CD14-positive monocyte (primary cell): ENCODE measurements around the gene RASSF1. TPM values are rescaled to one million over a fixed set of nuclear protein-coding genes. Genes with fewer than 3 reads are reported as not detected.

ENCODE experiments used
- DNase-seq, 3 donors: peaks; one replicate each; pipeline ENCODE4 v3.0.0-alpha.2; 2011 to 2022
- H2AFZ ChIP-seq: 2 replicates; pipeline ENCODE4 v1.6.0; 2012; ENCODE audit warnings: mild to moderate bottlenecking, low read depth, low read length, inconsistent platforms; ENCODE audit not compliant: insufficient read depth, poor library complexity, severe bottlenecking
- H3K27ac ChIP-seq, 2 donors: 1 replicate in 1 of 2; 2 replicates in 1 of 2; pipeline ENCODE4 v1.5.1; 2012 to 2013; ENCODE audit warnings: low read length in 2 of 2, control low read depth in 1 of 2, inconsistent platforms in 1 of 2, low read depth in 1 of 2, mild to moderate bottlenecking in 1 of 2
- H3K27me3 ChIP-seq, 2 donors: one replicate each; pipeline versions ENCODE4 v1.6.0 to v1.6.1; 2011 to 2013; ENCODE audit warnings: low read length in 2 of 2; ENCODE audit not compliant: control insufficient read depth in 2 of 2, insufficient read depth in 2 of 2
- H3K36me3 ChIP-seq, 2 donors: replicated peaks in 1 of 2; 1 replicate in 1 of 2; 2 replicates in 1 of 2; pipeline versions ENCODE4 v1.5.1 to v1.6.1; 2012 to 2013; ENCODE audit warnings: low read length in 2 of 2, control low read depth in 1 of 2, inconsistent platforms in 1 of 2, mild to moderate bottlenecking in 1 of 2; ENCODE audit not compliant: insufficient read depth in 2 of 2, control insufficient read depth in 1 of 2
- H3K4me1 ChIP-seq, 2 donors: 1 replicate in 1 of 2; 2 replicates in 1 of 2; pipeline versions ENCODE4 v1.5.1 to v1.6.1; 2012 to 2013; ENCODE audit warnings: low read length in 2 of 2, control low read depth in 1 of 2, inconsistent platforms in 1 of 2, mild to moderate bottlenecking in 1 of 2, moderate library complexity in 1 of 2; ENCODE audit not compliant: insufficient read depth in 2 of 2, control insufficient read depth in 1 of 2
- H3K4me2 ChIP-seq: replicated peaks from 2 replicates; pipeline ENCODE3; 2012; ENCODE audit warnings: low read length, moderate library complexity, mild to moderate bottlenecking; ENCODE audit not compliant: poor library complexity, severe bottlenecking; ENCODE audit errors: extremely low read depth
- H3K4me3 ChIP-seq, 3 experiments: fragments of 200-600 bp in 1 of 3; sonication (generic) in 1 of 3; replicated peaks in 1 of 3; 1 replicate in 2 of 3; 2 replicates in 1 of 3; pipeline ENCODE4 v1.5.1; 2011 to 2013; ENCODE audit warnings: low read length in 3 of 3, mild to moderate bottlenecking in 3 of 3, control low read depth in 2 of 3, low read depth in 2 of 3, inconsistent platforms in 1 of 3, moderate library complexity in 1 of 3
- H3K79me2 ChIP-seq: 2 replicates; pipeline ENCODE4 v1.6.0; 2012; ENCODE audit warnings: mild to moderate bottlenecking, control low read depth, inconsistent platforms, low read length, moderate library complexity; ENCODE audit not compliant: insufficient read depth
- H3K9ac ChIP-seq: 2 replicates; pipeline ENCODE4 v1.6.0; 2017; ENCODE audit warnings: low read length, mild to moderate bottlenecking; ENCODE audit not compliant: insufficient read depth, poor library complexity, severe bottlenecking
- H3K9me3 ChIP-seq, 2 donors: replicated peaks in 1 of 2; 1 replicate in 1 of 2; 2 replicates in 1 of 2; pipeline versions ENCODE4 v1.5.1 to v1.6.1; 2012 to 2013; ENCODE audit warnings: low read length in 2 of 2, control low read depth in 1 of 2; ENCODE audit not compliant: control insufficient read depth in 1 of 2, insufficient read depth in 1 of 2
- H4K20me1 ChIP-seq: 2 replicates; pipeline ENCODE4 v1.6.0; 2012; ENCODE audit warnings: mild to moderate bottlenecking, low read length, control low read depth, moderate library complexity; ENCODE audit not compliant: insufficient read depth
- H3K27ac Mint-ChIP-seq, 7 donors: one replicate each; pipeline ENCODE4 v1.8.0; 2020; ENCODE audit warnings: mild to moderate bottlenecking in 7 of 7, mixed read lengths in 7 of 7, moderate library complexity in 6 of 7, inconsistent platforms in 2 of 7
- H3K27me3 Mint-ChIP-seq, 3 donors: one replicate each; pipeline ENCODE4 v1.8.0; 2021 to 2022; ENCODE audit warnings: low read depth in 3 of 3, mild to moderate bottlenecking in 3 of 3, mixed read lengths in 3 of 3, moderate library complexity in 3 of 3, inconsistent platforms in 1 of 3
- H3K36me3 Mint-ChIP-seq, 2 donors: one replicate each; pipeline ENCODE4 v1.8.0; 2020; ENCODE audit warnings: mixed read lengths in 2 of 2, inconsistent platforms in 1 of 2, mild to moderate bottlenecking in 1 of 2
- H3K4me1 Mint-ChIP-seq: one replicate; pipeline ENCODE4 v1.8.0; 2020; ENCODE audit warnings: mild to moderate bottlenecking, mixed read lengths
- H3K4me3 Mint-ChIP-seq, 2 donors: one replicate each; pipeline ENCODE4 v1.8.0; 2020; ENCODE audit warnings: mild to moderate bottlenecking in 2 of 2, mixed read lengths in 2 of 2, moderate library complexity in 1 of 2
- H3K9me3 Mint-ChIP-seq, 7 donors: one replicate each; pipeline ENCODE4 v1.8.0; 2020 to 2022; ENCODE audit warnings: mixed read lengths in 7 of 7, mild to moderate bottlenecking in 6 of 7, moderate library complexity in 6 of 7, inconsistent platforms in 2 of 7
- CTCF ChIP-seq: fragments of 200-600 bp; IDR thresholded peaks from one replicate; pipeline ENCODE4 v1.8.0; 2022; ENCODE audit warnings: antibody characterized with exemption, mild to moderate bottlenecking
- WGBS: methylation state at CpG from one replicate; pipeline ENCODE4 v1.1.5; 2013; ENCODE audit warnings: missing lambda C conversion rate; ENCODE audit not compliant: insufficient coverage; 5-methylcytosine and 5-hydroxymethylcytosine counted together
- intact Hi-C, 2 donors: fragments of 100-400 bp; cut with micrococcal nuclease; formaldehyde crosslinking; loops; one replicate each; pipeline versions ENCODE4 v1.15.0 to v1.15.1; 2023
- polyA plus RNA-seq, 3 donors: library from polyadenylated mRNA; depleted of rRNA in 1 of 3; unstranded in 2 of 3; stranded (reverse) in 1 of 3; fragments of 300-500 nt in 2 of 3; fragments of >200 nt in 1 of 3; fragmentation: Illumina TruSeq in 2 of 3; gene quantifications; 1 replicate in 2 of 3; 2 replicates in 1 of 3; pipeline ENCODE4 v1.2.3, GENCODE V29; 2012 to 2021

RASSF1 gene
- polyA plus RNA-seq, 3 donors: 16.0 to 229 (median 24.0) TPM

GRCh38 chr3:50319894-50320625 is 20.6 kb downstream of the RASSF1 start:
- Histone ChIP-seq H3K4me3 (peak overlapping the region; percentile 60 to 90 (median 77)), H3K4me2 (peak overlapping the region; percentile 87), H3K79me2 (peaks cover 21% of the 10 kb centered on the region), H3K27ac (peak overlapping the region; percentile 18 to 81), H3K36me3 (peaks cover 0 to 28% of the 10 kb centered on the region in 2 donors), H3K4me1 (peaks cover 71 to 81% of the 10 kb centered on the region in 2 donors), H2AFZ (no peak overlapping the region), H3K27me3 (no peaks in the 10 kb centered on the region), H4K20me1 (peaks cover 2% of the 10 kb centered on the region), H3K9ac (peak overlapping the region; percentile 90), H3K9me3 (no peaks in the 10 kb centered on the region)
- Mint-ChIP-seq H3K4me3 (peak overlapping the region; percentile 86 to 94), H3K27me3 (peaks cover 0 to 5% (median 2%) of the 10 kb centered on the region in 3 donors), H3K9me3 (no peaks in the 10 kb centered on the region), H3K4me1 (peaks cover 74% of the 10 kb centered on the region), H3K27ac (peak overlapping the region in 3 of 7 donors; percentile 74 to 87 (median 80)), H3K36me3 (peaks cover 22 to 41% of the 10 kb centered on the region in 2 donors)
- no peak for DNase-seq
- intact Hi-C loops: loop anchor here (2.0 kb wide), 1 partner anchor 21 kb away; the partner anchor contains the start of genes HYAL3 (in 2 of the 2) and NAA80 (in 2 of the 2)
- WGBS: 97% methylated on average over 26 of the region's 29 CpGs
- no peak for TF ChIP-seq CTCF

GRCh38 chr3:50319181-50319893 is 21.3 kb downstream of the RASSF1 start:
- peak overlapping the region; percentile 66 to 85 for H3K4me3 Mint-ChIP-seq
- peaks cover 67% of the 10 kb centered on the region for H3K4me1 Mint-ChIP-seq
- peaks cover 21% of the 10 kb centered on the region for H3K79me2 ChIP-seq

More at GRCh38 chr3:50319181-50319893, 21.3 kb downstream of the RASSF1 start:
- no peaks in the 10 kb centered on the region for H3K9me3 ChIP-seq
- H3K27ac ChIP-seq: peak overlapping the region; percentile 18 to 81
- peak overlapping the region; percentile 87 for H3K4me2 ChIP-seq
- peak overlapping the region in 5 of 7 donors; percentile 79 to 92 (median 85) for H3K27ac Mint-ChIP-seq
- peak overlapping the region; percentile 80 for H2AFZ ChIP-seq
- TF ChIP-seq CTCF: no peak
- H3K36me3 ChIP-seq: peaks cover 0 to 29% of the 10 kb centered on the region in 2 donors
- peak overlapping the region in 1 of 3 experiments; percentile 90 for H3K4me3 ChIP-seq
- H3K36me3 Mint-ChIP-seq: peaks cover 20 to 39% of the 10 kb centered on the region in 2 donors
- H3K9me3 Mint-ChIP-seq: no peaks in the 10 kb centered on the region
- 98% methylated on average over 15 of the region's 16 CpGs for WGBS
- H3K27me3 ChIP-seq: no peaks in the 10 kb centered on the region
- no peaks in the 10 kb centered on the region for H4K20me1 ChIP-seq
- peaks cover 64 to 74% of the 10 kb centered on the region in 2 donors for H3K4me1 ChIP-seq
- H3K27me3 Mint-ChIP-seq: peaks cover 0 to 6% (median 2%) of the 10 kb centered on the region in 3 donors
- intact Hi-C loops: no loop called here
- peak overlapping the region; percentile 54 for H3K9ac ChIP-seq
- no peak for DNase-seq
